ENCODE results near the gene ZNF117.

GRCh38 chr7:65004575-65004974 is 13.7 kb upstream of the ZNF117 start:
- no peak for TF ChIP-seq CTCF (IDR thresholded peaks at IDR 0.05)
- TF ChIP-seq POLR2A (IDR thresholded peaks at IDR 0.05) = no peak

All from heart left ventricle (tissue), 13 donors.